Measurements from ENCODE around the gene SNAP47. TPM values are rescaled to one million over a fixed set of nuclear protein-coding genes. Genes with fewer than 3 reads are reported as not detected.
A peak's percentile ranks its signal among the peaks of the same experiment; 100 is the strongest.

Gene SNAP47
- total RNA-seq, 4 donors from 2014 or later = 35.8 to 51.0 (median 42.9) TPM

DNA sequence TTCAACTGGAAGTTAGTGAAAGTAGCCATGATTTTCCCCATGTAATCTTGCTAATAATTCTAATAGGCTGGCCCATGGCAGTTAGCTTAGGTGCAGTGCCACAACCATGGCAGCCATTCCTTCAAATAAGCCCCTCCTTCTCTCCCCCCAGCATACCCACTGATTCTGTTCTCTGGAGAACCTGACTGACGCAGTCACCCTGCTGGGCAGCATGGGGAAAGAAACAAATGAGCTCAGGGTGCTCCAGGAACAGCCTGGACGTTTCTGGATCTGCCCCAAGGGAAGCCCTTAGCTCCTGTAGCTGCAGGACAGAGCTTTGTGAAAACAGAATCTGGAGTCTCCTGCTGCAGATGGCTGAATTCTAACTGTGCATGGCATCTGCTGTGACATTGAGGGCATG, 22.5 kb downstream of the SNAP47 start:
- WGBS = 79% methylated on average over 2 of the region's 2 CpGs
- no peak overlapping the region for H3K27ac ChIP-seq
- H3K36me3 ChIP-seq = peaks cover 29% of the 10 kb centered on the region

DNA sequence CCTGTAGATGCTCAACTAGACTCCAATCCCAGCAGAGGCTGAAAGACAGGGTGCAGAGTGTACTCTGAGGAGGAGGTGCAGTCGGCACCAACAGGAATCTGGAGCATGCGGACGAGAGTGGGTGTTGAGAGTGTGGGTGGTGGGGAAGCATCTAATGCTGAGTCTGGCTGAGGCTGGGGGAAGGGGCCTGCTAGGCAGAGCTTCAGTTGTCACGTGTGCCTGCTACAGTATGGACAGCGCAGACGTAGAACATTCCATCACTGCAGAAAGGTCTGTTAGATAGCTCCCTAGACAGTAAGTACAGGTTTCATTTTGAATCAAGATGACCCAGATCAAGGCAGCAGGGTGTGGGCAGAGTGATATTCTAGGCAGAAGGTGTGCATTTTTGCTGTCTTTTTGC, 23.1 kb downstream of the SNAP47 start:
- Histone ChIP-seq H3K9me3 (no peaks in the 10 kb centered on the region), H3K36me3 (peaks cover 29% of the 10 kb centered on the region), H3K4me3 (no peak overlapping the region), H3K4me1 (peaks cover 30% of the 10 kb centered on the region), H3K27me3 (no peaks in the 10 kb centered on the region), H3K27ac (no peak overlapping the region)
- TF ChIP-seq POLR2AphosphoS5 (IDR thresholded peaks at IDR 0.05) (no peak), EP300 (IDR thresholded peaks at IDR 0.05) (no peak), POLR2A (IDR thresholded peaks at IDR 0.05) (no peak)
- TF ChIP-seq, protein P1, sequence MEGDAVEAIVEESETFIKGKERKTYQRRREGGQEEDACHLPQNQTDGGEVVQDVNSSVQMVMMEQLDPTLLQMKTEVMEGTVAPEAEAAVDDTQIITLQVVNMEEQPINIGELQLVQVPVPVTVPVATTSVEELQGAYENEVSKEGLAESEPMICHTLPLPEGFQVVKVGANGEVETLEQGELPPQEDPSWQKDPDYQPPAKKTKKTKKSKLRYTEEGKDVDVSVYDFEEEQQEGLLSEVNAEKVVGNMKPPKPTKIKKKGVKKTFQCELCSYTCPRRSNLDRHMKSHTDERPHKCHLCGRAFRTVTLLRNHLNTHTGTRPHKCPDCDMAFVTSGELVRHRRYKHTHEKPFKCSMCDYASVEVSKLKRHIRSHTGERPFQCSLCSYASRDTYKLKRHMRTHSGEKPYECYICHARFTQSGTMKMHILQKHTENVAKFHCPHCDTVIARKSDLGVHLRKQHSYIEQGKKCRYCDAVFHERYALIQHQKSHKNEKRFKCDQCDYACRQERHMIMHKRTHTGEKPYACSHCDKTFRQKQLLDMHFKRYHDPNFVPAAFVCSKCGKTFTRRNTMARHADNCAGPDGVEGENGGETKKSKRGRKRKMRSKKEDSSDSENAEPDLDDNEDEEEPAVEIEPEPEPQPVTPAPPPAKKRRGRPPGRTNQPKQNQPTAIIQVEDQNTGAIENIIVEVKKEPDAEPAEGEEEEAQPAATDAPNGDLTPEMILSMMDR (IDR thresholded peaks at IDR 0.05) = no peak
- WGBS = 86% methylated on average over 6 of the region's 6 CpGs
- no peak for DNase-seq (ENCODE audit: low spot score in 2 of 2)

More for the DNA sequence above, 22.5 kb downstream of the SNAP47 start:
- no peak overlapping the region for H3K4me3 ChIP-seq
- H3K4me1 ChIP-seq = peaks cover 24% of the 10 kb centered on the region
- H3K9me3 ChIP-seq = no peaks in the 10 kb centered on the region
- no peak for TF ChIP-seq POLR2AphosphoS5 (IDR thresholded peaks at IDR 0.05)
- TF ChIP-seq, protein P1 (IDR thresholded peaks at IDR 0.05) = no peak
- TF ChIP-seq POLR2A (IDR thresholded peaks at IDR 0.05) = no peak
- no peak for TF ChIP-seq EP300 (IDR thresholded peaks at IDR 0.05)
- DNase-seq (ENCODE audit: low spot score in 2 of 2) = no peak
- H3K27me3 ChIP-seq = no peaks in the 10 kb centered on the region

DNA sequence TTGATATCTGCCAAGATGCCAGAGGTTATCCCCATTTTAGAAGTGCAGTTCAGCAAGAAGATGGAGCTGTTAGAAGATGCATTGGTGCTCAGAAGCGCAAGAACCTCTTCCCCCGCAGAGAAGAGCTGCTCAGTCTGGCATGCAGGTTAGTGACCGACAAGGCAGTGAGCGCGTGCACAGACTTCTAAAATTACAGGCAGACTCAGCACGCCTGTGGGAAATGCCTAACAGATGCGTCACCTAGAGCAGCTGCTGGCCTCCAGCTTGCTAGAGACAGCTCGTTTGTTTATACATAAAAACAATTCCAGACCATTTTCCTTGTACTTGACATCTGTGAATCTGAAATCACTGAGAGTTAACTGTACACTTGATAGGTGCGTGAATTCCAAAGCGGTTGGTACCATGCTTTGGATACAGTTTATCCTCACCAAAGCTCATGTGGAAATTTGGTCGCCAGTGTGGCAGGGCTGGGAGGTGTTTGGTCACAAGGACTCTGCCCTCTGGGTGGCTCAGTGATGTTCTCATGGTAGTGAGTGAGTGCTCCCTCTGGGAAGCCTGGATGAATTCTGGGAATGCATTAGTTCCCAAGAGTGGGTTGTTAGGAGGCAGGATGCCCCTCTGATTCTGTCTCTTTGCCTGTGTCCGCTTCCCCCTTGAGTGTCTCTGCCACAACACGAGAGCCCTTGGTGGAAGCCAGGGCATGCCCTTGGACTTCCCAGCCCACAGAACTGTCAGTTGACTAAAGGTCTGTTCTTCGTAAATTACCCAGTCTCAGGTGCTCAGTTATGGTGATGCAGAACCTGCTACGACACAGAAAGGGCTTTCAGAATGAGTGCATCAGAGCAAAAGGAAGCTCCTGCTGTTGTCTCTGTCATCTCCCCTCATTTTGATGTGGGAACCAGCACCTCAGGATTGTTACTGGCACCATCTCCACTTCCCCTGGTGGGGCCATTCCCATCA, 24.4 kb downstream of the SNAP47 start:
- Histone ChIP-seq H3K4me1 (peaks cover 27% of the 10 kb centered on the region), H3K27ac (no peak overlapping the region), H3K36me3 (peaks cover 29% of the 10 kb centered on the region), H3K4me3 (no peak overlapping the region), H3K9me3 (no peaks in the 10 kb centered on the region), H3K27me3 (no peaks in the 10 kb centered on the region)
- 80% methylated on average over 15 of the region's 15 CpGs for WGBS
- TF ChIP-seq EP300 (IDR thresholded peaks at IDR 0.05) (no peak), POLR2A (IDR thresholded peaks at IDR 0.05) (no peak), POLR2AphosphoS5 (IDR thresholded peaks at IDR 0.05) (no peak)
- TF ChIP-seq, protein P1 (IDR thresholded peaks at IDR 0.05) = no peak
- DNase-seq (ENCODE audit: low spot score in 2 of 2) = peak; percentile 73 to 86

DNA sequence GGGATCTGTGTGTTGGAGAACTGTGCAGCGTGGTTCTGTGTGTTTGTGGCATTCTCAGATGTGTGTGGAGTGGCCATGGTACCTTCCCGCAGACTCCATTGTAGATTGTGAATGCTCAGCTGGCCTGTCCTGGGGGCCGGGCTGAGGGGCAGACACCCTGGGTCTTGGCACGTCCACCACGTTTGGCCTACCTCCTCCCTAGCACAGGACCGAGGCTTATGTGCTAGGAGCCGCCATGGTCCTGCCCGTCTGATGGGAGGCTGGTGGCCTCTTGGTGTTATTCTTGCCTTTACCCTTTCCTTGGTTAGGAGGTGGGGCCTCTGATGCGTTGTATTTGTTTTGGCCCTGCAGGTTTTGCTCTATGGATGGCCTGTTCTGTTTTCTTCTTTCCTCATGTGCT, 25.1 kb downstream of the SNAP47 start:
- Histone ChIP-seq H3K27me3 (no peaks in the 10 kb centered on the region), H3K4me3 (no peak overlapping the region), H3K27ac (no peak overlapping the region), H3K36me3 (peaks cover 33% of the 10 kb centered on the region), H3K9me3 (no peaks in the 10 kb centered on the region), H3K4me1 (peaks cover 25% of the 10 kb centered on the region)
- WGBS = 89% methylated on average over 9 of the region's 9 CpGs
- no peak for DNase-seq (ENCODE audit: low spot score in 2 of 2)
- TF ChIP-seq EP300 (IDR thresholded peaks at IDR 0.05) (no peak), POLR2AphosphoS5 (IDR thresholded peaks at IDR 0.05) (no peak), POLR2A (IDR thresholded peaks at IDR 0.05) (no peak)
- TF ChIP-seq, protein P1 (IDR thresholded peaks at IDR 0.05) = no peak

DNA sequence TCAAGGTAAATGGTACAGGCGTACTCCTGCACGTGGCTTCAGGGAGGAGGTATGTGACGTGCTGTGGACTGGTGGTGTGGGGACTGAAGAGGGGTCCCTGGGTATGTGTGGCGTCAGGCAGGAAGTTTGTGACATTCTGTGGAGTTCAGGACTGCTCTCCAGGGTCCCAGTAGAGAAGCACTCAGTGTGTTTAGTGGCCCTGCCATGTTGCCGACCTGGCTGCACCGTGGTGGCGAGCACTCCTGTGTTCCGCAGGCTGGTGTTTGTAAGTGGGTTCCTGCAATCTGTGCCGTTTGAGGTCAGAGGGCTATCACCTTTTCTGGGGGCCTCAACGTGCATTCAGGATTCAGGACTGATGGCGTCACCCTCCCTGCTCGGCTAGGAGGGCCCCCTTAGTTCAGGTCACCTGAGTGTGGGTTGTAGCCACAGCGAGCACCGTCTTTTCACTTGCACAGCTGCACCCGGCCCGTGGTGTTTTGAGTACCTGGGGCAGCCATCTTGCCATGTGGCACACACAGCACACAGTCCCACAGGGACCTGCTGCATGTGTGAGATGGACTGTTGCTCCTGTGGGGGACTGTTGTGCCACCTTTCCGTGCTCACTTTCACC, 26.5 kb downstream of the SNAP47 start:
- peaks cover 33% of the 10 kb centered on the region for H3K36me3 ChIP-seq
- H3K4me1 ChIP-seq = peaks cover 25% of the 10 kb centered on the region
- 89% methylated on average over 11 of the region's 17 CpGs for WGBS
- no peaks in the 10 kb centered on the region for H3K27me3 ChIP-seq
- no peak overlapping the region for H3K4me3 ChIP-seq
- H3K9me3 ChIP-seq = no peaks in the 10 kb centered on the region
- peak in 1 of 2 donors; percentile 72 for DNase-seq (ENCODE audit: low spot score in 2 of 2)
- TF ChIP-seq, protein P1 (IDR thresholded peaks at IDR 0.05) = no peak
- TF ChIP-seq POLR2AphosphoS5 (IDR thresholded peaks at IDR 0.05) (no peak), EP300 (IDR thresholded peaks at IDR 0.05) (no peak), POLR2A (IDR thresholded peaks at IDR 0.05) (no peak)
- H3K27ac ChIP-seq = no peak overlapping the region
